Keratinocyte (primary cell): ENCODE results near the gene MIB2. TPM values are rescaled to one million over a fixed set of nuclear protein-coding genes. Genes with fewer than 3 reads are reported as not detected.
"Not testable (repeated sequence)": the region's sequence is repeated elsewhere in the genome, so short reads cannot be mapped to it uniquely, and the experiment has no call there.

ENCODE experiments used
- DNase-seq: peaks from one replicate; pipeline ENCODE4 v3.0.0-alpha.2; 2011; ENCODE audit warnings: low read depth, missing footprints, low spot score
- FAIRE-seq: peaks from 2 replicates; lab custom pipeline; 2011; peaks lifted over from hg19 to GRCh38; lab: Jason Lieb, UNC
- H2AFZ ChIP-seq: 2 replicates; pipeline ENCODE4 v1.6.0; 2012; ENCODE audit warnings: low read length, control low read depth, inconsistent platforms; ENCODE audit not compliant: control insufficient read depth
- H3K27ac ChIP-seq: 2 replicates; pipeline ENCODE4 v1.5.1; 2011; ENCODE audit warnings: low read length; ENCODE audit not compliant: control insufficient read depth, insufficient read depth
- H3K27me3 ChIP-seq: 3 replicates; pipeline ENCODE4 v1.6.0; 2011; ENCODE audit warnings: low read length; ENCODE audit not compliant: control insufficient read depth, insufficient read depth; ENCODE audit errors: extremely low read depth
- H3K36me3 ChIP-seq, 2 experiments: 2 replicates in 1 of 2; 3 replicates in 1 of 2; pipeline ENCODE4 v1.5.1; 2011; ENCODE audit warnings: low read length in 2 of 2, mild to moderate bottlenecking in 1 of 2; ENCODE audit not compliant: control insufficient read depth in 2 of 2, insufficient read depth in 2 of 2; ENCODE audit errors: extremely low read depth in 1 of 2
- H3K4me1 ChIP-seq: 3 replicates; pipeline ENCODE4 v1.5.1; 2011; ENCODE audit warnings: low read length; ENCODE audit not compliant: control insufficient read depth, insufficient read depth; ENCODE audit errors: extremely low read depth
- H3K4me2 ChIP-seq: 3 replicates; pipeline ENCODE4 v1.6.0; 2011; ENCODE audit warnings: low read depth, low read length; ENCODE audit not compliant: control insufficient read depth, insufficient read depth; ENCODE audit errors: extremely low read depth
- H3K4me3 ChIP-seq, 3 experiments: fragments of 200-600 bp in 1 of 3; sonication (generic) in 1 of 3; 2 replicates in 2 of 3; 3 replicates in 1 of 3; pipeline ENCODE4 v1.5.1; 2011 to 2016; ENCODE audit warnings: low read length in 3 of 3, mild to moderate bottlenecking in 3 of 3, control low read depth in 2 of 3, inconsistent platforms in 1 of 3, low read depth in 1 of 3, mixed read lengths in 1 of 3, mixed run types in 1 of 3, moderate library complexity in 1 of 3; ENCODE audit not compliant: control insufficient read depth in 2 of 3, insufficient read depth in 2 of 3; ENCODE audit errors: extremely low read depth in 1 of 3
- H3K79me2 ChIP-seq: 2 replicates; pipeline ENCODE4 v1.6.0; 2012; ENCODE audit warnings: low read length; ENCODE audit not compliant: control insufficient read depth, insufficient read depth
- H3K9ac ChIP-seq: 3 replicates; pipeline ENCODE4 v1.6.0; 2011; ENCODE audit warnings: low read length; ENCODE audit not compliant: control insufficient read depth, insufficient read depth; ENCODE audit errors: extremely low read depth
- H3K9me1 ChIP-seq: 3 replicates; pipeline ENCODE4 v1.6.0; 2011; ENCODE audit warnings: low read length; ENCODE audit not compliant: control insufficient read depth, insufficient read depth; ENCODE audit errors: extremely low read depth
- H3K9me3 ChIP-seq: 2 replicates; pipeline ENCODE4 v1.5.1; 2012; ENCODE audit warnings: low read depth, low read length; ENCODE audit not compliant: control insufficient read depth
- H4K20me1 ChIP-seq: 3 replicates; pipeline ENCODE4 v1.6.0; 2011; ENCODE audit warnings: low read length; ENCODE audit not compliant: control insufficient read depth, insufficient read depth; ENCODE audit errors: extremely low read depth
- CTCF ChIP-seq, 3 experiments: IDR thresholded peaks in 1 of 3; conservative IDR thresholded peaks in 1 of 3; optimal IDR thresholded peaks in 1 of 3; 2 replicates in 2 of 3; 3 replicates in 1 of 3; pipeline versions ENCODE3 to v1.5.1; 2011; ENCODE audit warnings: low read length in 3 of 3, mild to moderate bottlenecking in 3 of 3, moderate library complexity in 2 of 3, control low read depth in 1 of 3, inconsistent platforms in 1 of 3; ENCODE audit not compliant: insufficient read depth in 2 of 3; ENCODE audit errors: extremely low read depth in 1 of 3
- dilution Hi-C: fragments of 300-500 bp; cut with MboI; formaldehyde crosslinking; loops from one replicate; pipeline ENCODE4 v1.7.0; 2020; ENCODE audit warnings: low sequenced_read_pairs; ENCODE audit not compliant: extremely low pct_ligation_motif_present
- polyA plus RNA-seq, 5 experiments: library from polyadenylated mRNA; depleted of rRNA in 3 of 5; stranded (reverse) in 3 of 5; stranded (forward) in 1 of 5; unstranded in 1 of 5; fragments of >200 nt; gene quantifications; 1 replicate in 1 of 5; 2 replicates in 3 of 5; 3 replicates in 1 of 5; pipeline versions ENCODE4 v1.2.1 to v1.2.3, GENCODE V29; 2011 to 2012; ENCODE audit warnings: missing spikeins in 2 of 5, low read depth in 1 of 5, low replicate concordance in 1 of 5

MIB2 gene
- polyA plus RNA-seq, 1 donor (not counting 4 experiments of a cell fraction or from before 2014, with no cell fraction given) = 13.9 TPM

DNA sequence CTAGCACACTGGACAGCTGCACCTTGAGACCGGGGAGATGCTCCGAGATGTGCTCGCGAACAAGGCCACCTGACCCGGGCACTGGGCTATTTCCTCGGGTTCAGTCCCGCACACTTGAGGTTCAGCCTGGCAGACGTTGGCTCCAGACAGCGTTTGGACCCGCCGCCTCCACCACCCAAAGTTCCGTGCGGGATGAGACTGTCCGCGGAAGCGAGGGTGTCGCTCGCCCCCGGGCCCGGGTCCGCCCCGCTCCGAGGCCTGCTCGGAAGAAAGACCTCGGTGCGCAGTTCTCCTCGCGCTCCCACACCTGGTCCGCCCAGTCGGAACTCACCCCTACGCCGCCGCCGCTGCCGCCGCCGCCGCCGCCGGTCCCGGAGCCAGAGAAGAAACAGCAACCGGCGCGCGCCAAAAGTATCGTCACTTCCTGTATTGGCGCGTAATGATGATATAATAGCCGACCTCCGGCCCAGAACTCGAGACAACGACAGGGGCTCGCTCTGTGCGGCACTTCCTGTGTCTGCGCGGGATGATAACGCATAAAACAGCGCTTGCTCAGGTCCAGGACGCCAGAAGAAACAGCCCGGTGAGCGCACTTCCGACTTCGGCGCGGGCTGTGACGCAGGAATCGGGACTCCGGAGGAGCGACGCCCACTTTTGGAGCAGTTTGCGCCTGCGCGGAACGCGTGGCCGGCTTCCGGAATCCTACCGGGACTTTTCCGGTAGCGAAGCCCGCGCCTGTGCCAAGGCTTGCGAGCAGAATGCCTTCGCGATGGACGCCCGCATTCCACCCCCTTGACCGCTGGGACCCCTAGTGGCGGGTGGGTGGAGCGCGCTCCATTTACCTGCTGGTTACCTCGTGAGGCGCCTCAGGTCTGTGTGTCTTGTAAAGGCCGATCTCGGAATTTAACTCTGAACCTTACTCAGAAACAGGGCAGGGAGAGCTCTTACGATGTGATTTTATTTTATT, 43.6 kb downstream of the MIB2 start, which contains the start of gene CDK11B:
CDK11B (minus strand) TSS at position 422 of the 967 bp plus-strand sequence. CDS start 1,519 bp downstream, outside the sequence.
- H3K4me1 ChIP-seq, H3K79me2 ChIP-seq, H4K20me1 ChIP-seq, H3K27me3 ChIP-seq, H3K36me3 ChIP-seq, H2AFZ ChIP-seq, H3K9me1 ChIP-seq, dilution Hi-C loops, H3K9me3 ChIP-seq: not testable (repeated sequence)
- peak in 1 of 3 experiments; percentile 21 for TF ChIP-seq CTCF (optimal IDR thresholded peaks at IDR 0.05 in 1 of 3, IDR thresholded peaks at IDR 0.05 in 1 of 3, conservative IDR thresholded peaks at IDR 0.05 in 1 of 3; ENCODE audit: extremely low read depth in 1 of 3, insufficient read depth in 2 of 3, low read length in 3 of 3)
- FAIRE-seq (peak; percentile 74), DNase-seq (peak; percentile 72)
- peak within 1 kb of the TSS; percentile 81 for H3K9ac ChIP-seq
- H3K27ac ChIP-seq = peak within 1 kb of the TSS; percentile 84
- peak within 1 kb of the TSS; percentile 16 for H3K4me2 ChIP-seq
- peak within 1 kb of the TSS; percentile 48 to 62 (median 61) for H3K4me3 ChIP-seq

GRCh38 chr1:1662392-1662791, 47.1 kb downstream of the MIB2 start:
- H3K4me2 ChIP-seq, H3K4me1 ChIP-seq, H3K79me2 ChIP-seq, H3K36me3 ChIP-seq, H3K9me3 ChIP-seq, H3K27ac ChIP-seq, H3K4me3 ChIP-seq, H2AFZ ChIP-seq, DNase-seq, H3K27me3 ChIP-seq, H4K20me1 ChIP-seq, dilution Hi-C loops, H3K9ac ChIP-seq, H3K9me1 ChIP-seq, FAIRE-seq: not testable (repeated sequence)

DNA sequence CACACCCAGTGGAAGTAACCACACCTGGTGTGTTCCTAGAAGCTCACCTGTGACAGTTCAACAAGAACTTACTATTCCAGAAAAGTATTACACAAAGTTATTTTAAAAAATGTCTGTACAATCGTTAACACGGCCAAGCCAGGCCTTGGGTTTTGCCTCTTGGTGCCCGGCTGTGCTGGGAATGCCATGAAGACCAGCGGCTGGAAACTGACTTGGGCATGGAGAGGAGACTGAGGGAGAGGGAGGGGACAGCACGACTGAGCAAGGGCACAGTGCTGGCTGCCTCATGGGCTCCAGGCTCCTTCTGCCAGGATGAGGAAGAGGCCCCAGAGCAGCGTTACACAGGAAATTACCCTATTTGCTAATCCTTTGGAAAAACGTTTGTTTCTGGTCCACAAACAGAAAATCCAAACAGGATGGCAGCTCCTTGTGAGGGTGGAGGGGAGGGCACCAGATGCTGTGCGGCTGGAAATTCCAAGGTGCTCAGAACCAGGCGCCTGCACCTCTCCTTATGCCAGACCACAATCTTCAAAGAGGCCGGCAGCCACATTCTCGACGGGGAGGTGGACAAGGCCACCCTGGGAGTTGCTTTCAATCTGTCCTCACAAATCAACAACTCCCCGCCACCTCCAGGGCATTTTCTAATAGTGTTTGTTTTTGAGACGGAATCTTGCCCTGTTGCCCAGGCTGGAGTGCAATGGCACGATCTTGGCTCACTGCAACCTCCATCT, 47.7 kb downstream of the MIB2 start:
- FAIRE-seq, H3K4me3 ChIP-seq, H3K27me3 ChIP-seq, H4K20me1 ChIP-seq, H3K27ac ChIP-seq, H2AFZ ChIP-seq, H3K36me3 ChIP-seq, H3K9me3 ChIP-seq, H3K4me1 ChIP-seq, dilution Hi-C loops, H3K9ac ChIP-seq, H3K4me2 ChIP-seq, H3K79me2 ChIP-seq, DNase-seq, H3K9me1 ChIP-seq: not testable (repeated sequence)

- dilution Hi-C loops, H3K79me2 ChIP-seq, H3K9me3 ChIP-seq, DNase-seq, H3K9ac ChIP-seq, H3K4me1 ChIP-seq, H4K20me1 ChIP-seq, H3K27me3 ChIP-seq, H3K27ac ChIP-seq, H2AFZ ChIP-seq, H3K4me2 ChIP-seq, H3K9me1 ChIP-seq, FAIRE-seq, H3K4me3 ChIP-seq, H3K36me3 ChIP-seq: not testable (repeated sequence)
Measured at GRCh38 chr1:1664318-1664717, 49.0 kb downstream of the MIB2 start.
